GM12878 (cell line): ENCODE measurements around the gene ZNF684. TPM values are rescaled to one million over a fixed set of nuclear protein-coding genes. Genes with fewer than 3 reads are reported as not detected.

ENCODE experiments used
- ATAC-seq: fragments of 200-7000 bp; cut with Tn5 transposase; 3 replicates; pipeline ENCODE4 v1.9.1; 2020; ENCODE audit warnings: mild to moderate bottlenecking, moderate library complexity
- BruUV-seq: library from RNA; stranded (reverse); fragments of 400-500 nt; replicated peaks from 2 replicates; lab custom pipeline; 2021; lab: Mats Ljungman, UMichigan
- CTCF ChIA-PET: fragments of 300-600 bp; sonication (Branson Sonifier 250); formaldehyde crosslinking; extraction: SDS; loops from one replicate; lab custom pipeline; 2021; ENCODE audit warnings: inconsistent platforms; lab: Yijun Ruan, JAX
- POLR2A ChIA-PET: fragments of 350-600 bp; formaldehyde crosslinking; extraction: SDS; loops from one replicate; lab custom pipeline; 2021; ENCODE audit warnings: inconsistent platforms; lab: Charles Lee
- RAD21 ChIA-PET: fragments of 300-600 bp; sonication (Branson Sonifier 250); formaldehyde crosslinking; loops from one replicate; lab custom pipeline; 2023; ENCODE audit warnings: antibody characterized with exemption; ENCODE audit not compliant: unreplicated experiment; lab: Charles Lee
- SMC1A ChIA-PET: fragments of 300-600 bp; sonication (Branson Sonifier 250); formaldehyde crosslinking; loops from one replicate; lab custom pipeline; 2023; ENCODE audit not compliant: unreplicated experiment, uncharacterized antibody; lab: Charles Lee
- DNase-seq: peaks from one replicate; pipeline ENCODE4 v3.0.0-alpha.2; 2011; ENCODE audit warnings: low read depth, low spot score
- FAIRE-seq: peaks from 3 replicates; lab custom pipeline; 2011; peaks lifted over from hg19 to GRCh38; lab: Jason Lieb, UNC
- H2AFZ ChIP-seq: 2 replicates; pipeline ENCODE4 v1.6.0; 2011; ENCODE audit warnings: low read depth, low read length, control low read depth; ENCODE audit not compliant: control insufficient read depth
- H3K27ac ChIP-seq: 2 replicates; pipeline ENCODE4 v1.5.1; 2011; ENCODE audit warnings: control low read depth; ENCODE audit not compliant: control insufficient read depth, insufficient read depth
- H3K27me3 ChIP-seq, 2 experiments: replicated peaks in 1 of 2; 2 replicates each; pipeline versions ENCODE4 v1.6.0 to v1.6.1; 2011; ENCODE audit warnings: low read length in 1 of 2; ENCODE audit not compliant: control insufficient read depth in 2 of 2, insufficient read depth in 2 of 2
- H3K36me3 ChIP-seq, 2 experiments: 2 replicates each; pipeline ENCODE4 v1.5.1; 2011; ENCODE audit warnings: low read length in 1 of 2; ENCODE audit not compliant: control insufficient read depth in 2 of 2, insufficient read depth in 2 of 2
- H3K4me1 ChIP-seq: 2 replicates; pipeline ENCODE4 v1.6.1; 2011; ENCODE audit warnings: mild to moderate bottlenecking, low read length, moderate library complexity, mixed read lengths; ENCODE audit not compliant: control insufficient read depth, insufficient read depth
- H3K4me2 ChIP-seq: 2 replicates; pipeline ENCODE4 v1.6.0; 2011; ENCODE audit warnings: control low read depth; ENCODE audit not compliant: control insufficient read depth, insufficient read depth
- H3K4me3 ChIP-seq: fragments of 200-600 bp; sonication (generic); 2 replicates; pipeline ENCODE4 v1.5.1; 2016
- H3K79me2 ChIP-seq: 2 replicates; pipeline ENCODE4 v1.6.0; 2011; ENCODE audit warnings: low read length; ENCODE audit not compliant: control insufficient read depth, insufficient read depth
- H3K9ac ChIP-seq: 2 replicates; pipeline ENCODE4 v1.8.0; 2011; ENCODE audit warnings: low read length, control low read depth, mixed read lengths; ENCODE audit not compliant: control insufficient read depth, insufficient read depth
- H3K9me3 ChIP-seq: replicated peaks from 3 replicates; pipeline ENCODE4 v1.5.1; 2011; ENCODE audit warnings: mild to moderate bottlenecking, low read length; ENCODE audit not compliant: control insufficient read depth, insufficient read depth
- H4K20me1 ChIP-seq: 2 replicates; pipeline ENCODE4 v1.6.0; 2011; ENCODE audit not compliant: control insufficient read depth, insufficient read depth
- CBX5 ChIP-seq: sonication (generic); IDR thresholded peaks from 2 replicates; pipeline ENCODE4 v1.6.1; 2016; ENCODE audit warnings: low read depth, moderate library complexity, mild to moderate bottlenecking, inconsistent platforms
- JUND ChIP-seq: IDR thresholded peaks from 2 replicates; pipeline ENCODE4 v1.6.1; 2012; ENCODE audit warnings: low read depth, mild to moderate bottlenecking, low read length, improper control_type of control experiment, moderate library complexity
- KAT2A ChIP-seq: conservative IDR thresholded peaks from 2 replicates; pipeline ENCODE4 v1.6.1; 2011; ENCODE audit warnings: low read depth, low read length; ENCODE audit not compliant: control insufficient read depth
- PAX5 ChIP-seq: IDR thresholded peaks from 2 replicates; pipeline ENCODE4 v1.6.1; 2011; ENCODE audit warnings: low read depth, low read length, borderline replicate concordance
- PRDM15 ChIP-seq: fragments of 450-650 bp; formaldehyde crosslinking; IDR thresholded peaks from 2 replicates; pipeline ENCODE4 v1.4.0; 2020; ENCODE audit warnings: mild to moderate bottlenecking, moderate library complexity
- SPI1 ChIP-seq: IDR thresholded peaks from 2 replicates; pipeline ENCODE4 v1.6.1; 2011; ENCODE audit warnings: low read depth, mild to moderate bottlenecking, low read length, moderate library complexity, borderline replicate concordance; ENCODE audit not compliant: insufficient read depth
- YBX1 ChIP-seq: fragments of 450-650 bp; IDR thresholded peaks from 2 replicates; pipeline ENCODE4 v1.6.1; 2016; ENCODE audit warnings: antibody characterized with exemption
- WGBS: methylation state at CpG from one replicate; pipeline ENCODE4 v1.1.6; 2016; ENCODE audit warnings: low lambda C conversion rate; ENCODE audit not compliant: insufficient replicate concordance, insufficient coverage; ENCODE audit errors: missing lambda C conversion rate; 5-methylcytosine and 5-hydroxymethylcytosine counted together
- in situ Hi-C: fragments of 300-500 bp; cut with MboI; formaldehyde crosslinking; loops from 9 replicates; pipeline ENCODE4 v1.14.3; 2018; ENCODE audit warnings: mixed read lengths
- intact Hi-C: fragments of 100-400 bp; cut with micrococcal nuclease; formaldehyde crosslinking; loops from one replicate; pipeline ENCODE4 v1.14.2; 2022; ENCODE audit not compliant: unreplicated experiment
- polyA plus RNA-seq, 11 experiments: library from polyadenylated mRNA; depleted of rRNA in 4 of 11; unstranded in 6 of 11; stranded (reverse) in 5 of 11; fragments of >200 nt; fragmentation: Nextera tagmentation in 4 of 11; fragmentation: Illumina TruSeq in 1 of 11; extraction: Ambion mirVana in 4 of 11; extraction: Trizol in 1 of 11; gene quantifications; 1 replicate in 1 of 11; 2 replicates in 10 of 11; pipeline versions ENCODE4 v1.2.1 to v1.2.3, GENCODE V29; 2011 to 2016; ENCODE audit warnings: inconsistent platforms in 2 of 11, missing spikeins in 2 of 11, low read depth in 1 of 11
- total RNA-seq, 4 experiments: library from RNA; depleted of rRNA in 3 of 4; stranded (reverse); fragments of >200 nt in 3 of 4; fragmentation: Illumina TruSeq in 1 of 4; extraction: Trizol in 1 of 4; gene quantifications; 2 replicates each; pipeline versions ENCODE4 v1.2.1 to v1.2.3, GENCODE V29; 2013 to 2021
- TF ChIP-seq, protein P1 (sequence below), 3 experiments: IDR thresholded peaks in 2 of 3; conservative IDR thresholded peaks in 1 of 3; 2 replicates each; pipeline ENCODE4 v1.5.1; 2011; ENCODE audit warnings: low read depth in 3 of 3, low read length in 3 of 3, mild to moderate bottlenecking in 3 of 3, control low read depth in 2 of 3, moderate library complexity in 2 of 3, inconsistent platforms in 1 of 3, mixed read lengths in 1 of 3; ENCODE audit not compliant: control insufficient read depth in 2 of 3, insufficient read depth in 1 of 3; ENCODE audit errors: extremely low read depth in 1 of 3
- TF ChIP-seq, protein P2 (sequence below): IDR thresholded peaks from 2 replicates; pipeline ENCODE4 v1.6.1; 2011; ENCODE audit warnings: borderline replicate concordance, low read depth, mild to moderate bottlenecking, moderate library complexity, mixed read lengths, low read length; ENCODE audit not compliant: insufficient read depth; ENCODE audit errors: extremely low read length
- TF ChIP-seq, protein P3 (sequence below): fragments of 450-650 bp; formaldehyde crosslinking; IDR thresholded peaks from 2 replicates; pipeline ENCODE4 v1.5.0; 2022; ENCODE audit warnings: mild to moderate bottlenecking, missing genetic modification characterization

ZNF684 gene
- total and polyA plus RNA-seq, 10 of the 15 experiments (the other 5 are each of a cell fraction or from before 2014, with no cell fraction given), result 3.8 to 6.8 (median 6.0) TPM

DNA sequence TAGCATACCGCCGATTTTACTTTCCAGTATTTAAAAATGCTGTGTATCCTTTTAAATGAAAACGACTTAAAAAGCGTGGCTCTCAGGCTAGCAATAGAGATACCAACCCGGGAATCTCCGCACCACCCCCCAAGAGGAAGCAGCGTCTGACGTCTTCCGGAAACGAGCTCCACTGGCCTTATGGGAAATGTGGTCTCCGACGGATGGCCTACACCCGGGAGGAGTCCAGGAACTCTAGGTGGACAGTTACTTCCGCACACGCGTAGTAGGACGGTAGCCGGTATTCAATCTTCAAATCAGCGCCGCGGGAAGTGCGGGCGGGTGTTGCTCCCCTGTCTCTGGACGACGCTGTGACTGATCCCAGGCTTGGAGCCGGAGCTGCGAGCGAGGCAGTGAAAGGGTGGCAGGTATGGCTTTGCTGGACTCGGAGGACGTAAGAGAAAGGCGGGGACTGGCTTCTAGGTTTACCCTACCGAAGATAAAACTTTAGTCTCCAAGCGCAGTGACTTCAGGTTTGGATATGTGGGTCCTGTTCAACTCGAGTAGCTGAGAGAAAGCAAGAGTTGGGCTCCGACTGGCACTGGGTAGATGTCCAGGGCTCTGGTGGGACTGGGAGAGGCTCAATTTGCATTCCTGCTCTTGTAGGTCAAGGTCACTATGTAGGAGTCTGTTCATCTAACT is at the start of gene ZNF684 (continued):
- TF ChIP-seq PRDM15, result no peak
- TF ChIP-seq JUND, result no peak
- peak; percentile 53; the same call in 1 of the 2 replicates for TF ChIP-seq SPI1

DNA sequence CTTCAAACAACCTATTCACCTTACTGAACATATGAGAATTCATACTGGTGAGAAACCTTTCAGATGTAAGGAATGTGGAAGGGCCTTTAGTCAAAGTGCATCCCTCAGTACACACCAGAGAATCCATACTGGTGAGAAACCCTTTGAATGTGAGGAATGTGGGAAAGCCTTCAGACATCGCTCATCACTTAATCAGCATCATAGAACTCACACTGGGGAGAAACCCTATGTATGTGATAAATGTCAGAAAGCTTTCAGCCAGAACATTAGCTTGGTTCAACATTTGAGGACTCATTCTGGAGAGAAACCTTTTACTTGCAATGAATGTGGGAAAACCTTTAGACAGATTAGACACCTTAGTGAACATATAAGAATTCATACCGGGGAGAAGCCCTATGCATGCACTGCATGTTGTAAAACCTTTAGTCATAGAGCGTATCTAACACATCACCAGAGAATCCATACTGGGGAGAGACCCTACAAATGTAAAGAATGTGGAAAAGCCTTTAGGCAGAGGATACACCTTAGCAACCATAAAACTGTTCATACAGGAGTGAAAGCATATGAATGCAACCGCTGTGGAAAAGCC is 36.0 kb upstream of the ZNF684 start:
- FAIRE-seq, result no peak
- Histone ChIP-seq H3K36me3 (0 out of 4 replicates have a peak, but pooled peaks cover 0 to 4% of the 10 kb centered on the region in 2 experiments), H3K4me3 (no peak overlapping the region), H3K79me2 (no peaks in the 10 kb centered on the region), H3K4me1 (no peaks in the 10 kb centered on the region), H3K9ac (no peak overlapping the region), H4K20me1 (no peaks in the 10 kb centered on the region), H2AFZ (no peak overlapping the region), H3K27me3 (no peaks in the 10 kb centered on the region), H3K9me3 (peaks cover 19% of the 10 kb centered on the region), H3K4me2 (no peak overlapping the region), H3K27ac (no peak overlapping the region)
- ChIA-PET CTCF (no interaction called here), POLR2A (no interaction called here), RAD21 (no interaction called here), SMC1A (no interaction called here)
- intact Hi-C loops (loop anchor here (2.0 kb wide), 1 partner anchor 29 kb away; no protein-coding TSS in a partner anchor), in situ Hi-C loops (no loop called here)
- WGBS, result 99% methylated on average over 4 of the region's 4 CpGs
- BruUV-seq, result no TSS peak
- no peak for ATAC-seq
- no peak for DNase-seq
- no peak for TF ChIP-seq YBX1
- peak; percentile 89 for TF ChIP-seq CBX5
- TF ChIP-seq, protein P1, sequence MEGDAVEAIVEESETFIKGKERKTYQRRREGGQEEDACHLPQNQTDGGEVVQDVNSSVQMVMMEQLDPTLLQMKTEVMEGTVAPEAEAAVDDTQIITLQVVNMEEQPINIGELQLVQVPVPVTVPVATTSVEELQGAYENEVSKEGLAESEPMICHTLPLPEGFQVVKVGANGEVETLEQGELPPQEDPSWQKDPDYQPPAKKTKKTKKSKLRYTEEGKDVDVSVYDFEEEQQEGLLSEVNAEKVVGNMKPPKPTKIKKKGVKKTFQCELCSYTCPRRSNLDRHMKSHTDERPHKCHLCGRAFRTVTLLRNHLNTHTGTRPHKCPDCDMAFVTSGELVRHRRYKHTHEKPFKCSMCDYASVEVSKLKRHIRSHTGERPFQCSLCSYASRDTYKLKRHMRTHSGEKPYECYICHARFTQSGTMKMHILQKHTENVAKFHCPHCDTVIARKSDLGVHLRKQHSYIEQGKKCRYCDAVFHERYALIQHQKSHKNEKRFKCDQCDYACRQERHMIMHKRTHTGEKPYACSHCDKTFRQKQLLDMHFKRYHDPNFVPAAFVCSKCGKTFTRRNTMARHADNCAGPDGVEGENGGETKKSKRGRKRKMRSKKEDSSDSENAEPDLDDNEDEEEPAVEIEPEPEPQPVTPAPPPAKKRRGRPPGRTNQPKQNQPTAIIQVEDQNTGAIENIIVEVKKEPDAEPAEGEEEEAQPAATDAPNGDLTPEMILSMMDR (IDR thresholded peaks at IDR 0.05 in 2 of 3, conservative IDR thresholded peaks at IDR 0.05 in 1 of 3; ENCODE audit: control insufficient read depth in 2 of 3, extremely low read depth in 1 of 3, insufficient read depth in 1 of 3, low read depth in 3 of 3, low read length in 3 of 3), result no peak
- TF ChIP-seq, protein P2, sequence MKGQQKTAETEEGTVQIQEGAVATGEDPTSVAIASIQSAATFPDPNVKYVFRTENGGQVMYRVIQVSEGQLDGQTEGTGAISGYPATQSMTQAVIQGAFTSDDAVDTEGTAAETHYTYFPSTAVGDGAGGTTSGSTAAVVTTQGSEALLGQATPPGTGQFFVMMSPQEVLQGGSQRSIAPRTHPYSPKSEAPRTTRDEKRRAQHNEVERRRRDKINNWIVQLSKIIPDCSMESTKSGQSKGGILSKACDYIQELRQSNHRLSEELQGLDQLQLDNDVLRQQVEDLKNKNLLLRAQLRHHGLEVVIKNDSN, result no peak
- no peak for TF ChIP-seq PAX5
- TF ChIP-seq KAT2A, result no peak
- TF ChIP-seq, protein P3, sequence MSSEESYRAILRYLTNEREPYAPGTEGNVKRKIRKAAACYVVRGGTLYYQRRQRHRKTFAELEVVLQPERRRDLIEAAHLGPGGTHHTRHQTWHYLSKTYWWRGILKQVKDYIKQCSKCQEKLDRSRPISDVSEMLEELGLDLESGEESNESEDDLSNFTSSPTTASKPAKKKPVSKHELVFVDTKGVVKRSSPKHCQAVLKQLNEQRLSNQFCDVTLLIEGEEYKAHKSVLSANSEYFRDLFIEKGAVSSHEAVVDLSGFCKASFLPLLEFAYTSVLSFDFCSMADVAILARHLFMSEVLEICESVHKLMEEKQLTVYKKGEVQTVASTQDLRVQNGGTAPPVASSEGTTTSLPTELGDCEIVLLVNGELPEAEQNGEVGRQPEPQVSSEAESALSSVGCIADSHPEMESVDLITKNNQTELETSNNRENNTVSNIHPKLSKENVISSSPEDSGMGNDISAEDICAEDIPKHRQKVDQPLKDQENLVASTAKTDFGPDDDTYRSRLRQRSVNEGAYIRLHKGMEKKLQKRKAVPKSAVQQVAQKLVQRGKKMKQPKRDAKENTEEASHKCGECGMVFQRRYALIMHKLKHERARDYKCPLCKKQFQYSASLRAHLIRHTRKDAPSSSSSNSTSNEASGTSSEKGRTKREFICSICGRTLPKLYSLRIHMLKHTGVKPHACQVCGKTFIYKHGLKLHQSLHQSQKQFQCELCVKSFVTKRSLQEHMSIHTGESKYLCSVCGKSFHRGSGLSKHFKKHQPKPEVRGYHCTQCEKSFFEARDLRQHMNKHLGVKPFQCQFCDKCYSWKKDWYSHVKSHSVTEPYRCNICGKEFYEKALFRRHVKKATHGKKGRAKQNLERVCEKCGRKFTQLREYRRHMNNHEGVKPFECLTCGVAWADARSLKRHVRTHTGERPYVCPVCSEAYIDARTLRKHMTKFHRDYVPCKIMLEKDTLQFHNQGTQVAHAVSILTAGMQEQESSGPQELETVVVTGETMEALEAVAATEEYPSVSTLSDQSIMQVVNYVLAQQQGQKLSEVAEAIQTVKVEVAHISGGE, result no peak
